CD4-positive, alpha-beta T cell (primary cell): ENCODE data around the gene UBR3. TPM values are rescaled to one million over a fixed set of nuclear protein-coding genes. Genes with fewer than 3 reads are reported as not detected.

ENCODE experiments used
- ATAC-seq: fragments of 200-7000 bp; cut with Tn5 transposase; one replicate; pipeline ENCODE4 v1.10.0; 2022; ENCODE audit warnings: mild to moderate bottlenecking; ENCODE audit not compliant: poor library complexity
- CTCF ChIA-PET: fragments of 350-600 bp; sonication (Branson Sonifier 250); formaldehyde crosslinking; loops from one replicate; lab custom pipeline; 2021; ENCODE audit warnings: antibody characterized with exemption, inconsistent platforms; lab: Charles Lee
- POLR2A ChIA-PET: fragments of 350-600 bp; sonication (Branson Sonifier 250); formaldehyde crosslinking; loops from one replicate; lab custom pipeline; 2021; ENCODE audit warnings: antibody characterized with exemption, inconsistent platforms; lab: Charles Lee
- DNase-seq, 14 experiments: peaks; one replicate each; pipeline ENCODE4 v3.0.0-alpha.2; 2013 to 2020; ENCODE audit warnings: mixed read lengths in 2 of 14
- H3K27ac ChIP-seq, 2 donors: one replicate each; pipeline versions ENCODE4 v1.5.1 to v1.7.0; 2013; ENCODE audit warnings: low read length in 2 of 2, low read depth in 1 of 2, mild to moderate bottlenecking in 1 of 2
- H3K27me3 ChIP-seq, 2 experiments: 1 replicate in 1 of 2; 2 replicates in 1 of 2; pipeline versions ENCODE4 v1.6.1 to v1.7.0; 2013; ENCODE audit warnings: low read length in 2 of 2, control low read depth in 1 of 2, mild to moderate bottlenecking in 1 of 2, moderate library complexity in 1 of 2; ENCODE audit not compliant: insufficient read depth in 2 of 2, control insufficient read depth in 1 of 2
- H3K36me3 ChIP-seq: one replicate; pipeline ENCODE4 v1.6.1; 2013; ENCODE audit warnings: low read length, control low read depth; ENCODE audit not compliant: insufficient read depth
- H3K4me1 ChIP-seq: one replicate; pipeline ENCODE4 v1.6.1; 2013; ENCODE audit warnings: low read length, control low read depth; ENCODE audit not compliant: insufficient read depth
- H3K4me3 ChIP-seq: one replicate; pipeline ENCODE4 v1.5.1; 2013; ENCODE audit warnings: mild to moderate bottlenecking, low read length, moderate library complexity
- H3K9me3 ChIP-seq, 2 experiments: 1 replicate in 1 of 2; 2 replicates in 1 of 2; pipeline versions ENCODE4 v1.6.1 to v1.7.0; 2013; ENCODE audit warnings: low read length in 2 of 2, mild to moderate bottlenecking in 2 of 2, control low read depth in 1 of 2, moderate library complexity in 1 of 2; ENCODE audit not compliant: control insufficient read depth in 1 of 2, insufficient read depth in 1 of 2
- H3K27ac Mint-ChIP-seq: one replicate; pipeline ENCODE4 v1.8.0; 2020; ENCODE audit warnings: mixed read lengths
- H3K27me3 Mint-ChIP-seq: one replicate; pipeline ENCODE4 v1.8.0; 2021; ENCODE audit warnings: mixed read lengths
- H3K36me3 Mint-ChIP-seq: one replicate; pipeline ENCODE4 v1.8.0; 2021; ENCODE audit warnings: low read depth, mixed read lengths
- H3K4me1 Mint-ChIP-seq: one replicate; pipeline ENCODE4 v1.8.0; 2021; ENCODE audit warnings: low read depth, mixed read lengths
- H3K4me3 Mint-ChIP-seq: one replicate; pipeline ENCODE4 v1.8.0; 2020; ENCODE audit warnings: mild to moderate bottlenecking, mixed read lengths
- H3K9me3 Mint-ChIP-seq: one replicate; pipeline ENCODE4 v1.8.0; 2020; ENCODE audit warnings: mixed read lengths
- CTCF ChIP-seq: fragments of 200-600 bp; IDR thresholded peaks from one replicate; pipeline ENCODE4 v1.8.0; 2022; ENCODE audit warnings: antibody characterized with exemption, mild to moderate bottlenecking
- intact Hi-C, 2 experiments: fragments of 100-400 bp; cut with DNase I in 1 of 2; cut with micrococcal nuclease in 1 of 2; formaldehyde crosslinking; loops; one replicate each; pipeline versions ENCODE4 v1.15.1 to v1.9.0; 2023 to 2025; cut with DNase I, micrococcal nuclease
- total RNA-seq, 174 experiments: library from RNA in 2 of 174; stranded (reverse) in 2 of 174; gene quantifications; one replicate each; pipeline ENCODE4 v1.2.3 and lab custom pipeline; 2021 to 2026

UBR3 gene
- total RNA-seq, 2 experiments from 2014 or later: 32.1 to 35.2 TPM

GRCh38 chr2:169803480-169803879, 23.8 kb upstream of the UBR3 start:
- no peak for TF ChIP-seq CTCF
- no peak overlapping the region for H3K27ac ChIP-seq
- no peak overlapping the region for H3K4me3 ChIP-seq
- DNase-seq (no peak), ATAC-seq (no peak)
- no peaks in the 10 kb centered on the region for H3K27me3 ChIP-seq
- H3K36me3 Mint-ChIP-seq: peaks cover 74% of the 10 kb centered on the region
- intact Hi-C loops: loop anchor here in 1 of 2 experiments (2.0 kb wide), 1 partner anchor 15 kb away; no protein-coding TSS in a partner anchor
- H3K9me3 Mint-ChIP-seq: no peaks in the 10 kb centered on the region
- peaks cover 44% of the 10 kb centered on the region for H3K4me1 Mint-ChIP-seq
- H3K4me3 Mint-ChIP-seq: no peak overlapping the region
- CTCF ChIA-PET: interaction anchor here (4.5 kb wide), 1 partner anchor 21 kb away, joined by 17 read pairs; the partner anchor contains the start of gene METTL5
- H3K27me3 Mint-ChIP-seq: no peaks in the 10 kb centered on the region
- POLR2A ChIA-PET: interaction anchor here (0.7 kb wide), 1 partner anchor 24 kb away, joined by 3 read pairs; no protein-coding TSS in a partner anchor
- no peaks in the 10 kb centered on the region for H3K9me3 ChIP-seq
- H3K36me3 ChIP-seq: peaks cover 65% of the 10 kb centered on the region
- H3K4me1 ChIP-seq: peaks cover 22% of the 10 kb centered on the region
- no peak overlapping the region for H3K27ac Mint-ChIP-seq

- Mint-ChIP-seq H3K36me3 (peaks cover 78% of the 10 kb centered on the region), H3K4me1 (peaks cover 19% of the 10 kb centered on the region), H3K27ac (no peak overlapping the region), H3K4me3 (no peak overlapping the region), H3K9me3 (no peaks in the 10 kb centered on the region), H3K27me3 (no peaks in the 10 kb centered on the region)
- intact Hi-C loops: no loop called here
- H3K27ac ChIP-seq: no peak overlapping the region
- DNase-seq (no peak), ATAC-seq (no peak)
- peaks cover 88% of the 10 kb centered on the region for H3K36me3 ChIP-seq
- H3K4me1 ChIP-seq: peaks cover 13% of the 10 kb centered on the region
- TF ChIP-seq CTCF: no peak
- no peaks in the 10 kb centered on the region for H3K27me3 ChIP-seq
- no peaks in the 10 kb centered on the region for H3K9me3 ChIP-seq
- POLR2A ChIA-PET: no interaction called here
- CTCF ChIA-PET: no interaction called here
- no peak overlapping the region for H3K4me3 ChIP-seq
Observed at GRCh38 chr2:169806586-169806985, 20.7 kb upstream of the UBR3 start.

GRCh38 chr2:169808221-169808620, 19.0 kb upstream of the UBR3 start:
- CTCF ChIA-PET: interaction anchor here (0.9 kb wide), 1 partner anchor 16 kb away, joined by 6 read pairs; the partner anchor contains the start of gene METTL5
- no peak for DNase-seq
- no peak for ATAC-seq
- peaks cover 79% of the 10 kb centered on the region for H3K36me3 Mint-ChIP-seq
- H3K4me1 Mint-ChIP-seq: peaks cover 4% of the 10 kb centered on the region
- no peak overlapping the region for H3K27ac Mint-ChIP-seq
- Histone ChIP-seq H3K27me3 (no peaks in the 10 kb centered on the region), H3K36me3 (peaks cover 89% of the 10 kb centered on the region), H3K4me3 (no peak overlapping the region), H3K9me3 (no peaks in the 10 kb centered on the region), H3K27ac (no peak overlapping the region), H3K4me1 (peaks cover 7% of the 10 kb centered on the region)
- intact Hi-C loops: no loop called here
- H3K27me3 Mint-ChIP-seq: no peaks in the 10 kb centered on the region
- POLR2A ChIA-PET: no interaction called here
- TF ChIP-seq CTCF: no peak
- H3K9me3 Mint-ChIP-seq: no peaks in the 10 kb centered on the region
- no peak overlapping the region for H3K4me3 Mint-ChIP-seq
